Natural killer cell (primary cell): ENCODE results near the gene MEAK7. TPM values are rescaled to one million over a fixed set of nuclear protein-coding genes. Genes with fewer than 3 reads are reported as not detected.

ENCODE experiments used
- ATAC-seq, 3 donors: fragments of 150-1000 bp in 2 of 3; fragments of 200-7000 bp in 1 of 3; cut with Tn5 transposase; 1 replicate in 1 of 3; 2 replicates in 2 of 3; pipeline ENCODE4 v1.10.0; 2021; ENCODE audit warnings: mild to moderate bottlenecking in 2 of 3, moderate library complexity in 2 of 3
- DNase-seq, 2 donors: peaks; one replicate each; pipeline versions ENCODE4 v3.0.0 to v3.0.0-alpha.2; 2013 to 2021; ENCODE audit warnings: mixed read lengths in 1 of 2
- H3K27ac ChIP-seq: one replicate; pipeline ENCODE4 v1.5.1; 2013; ENCODE audit warnings: mild to moderate bottlenecking, low read length
- H3K27me3 ChIP-seq: one replicate; pipeline ENCODE4 v1.6.1; 2013; ENCODE audit warnings: low read length; ENCODE audit not compliant: control insufficient read depth, insufficient read depth
- H3K36me3 ChIP-seq: one replicate; pipeline ENCODE4 v1.6.1; 2013; ENCODE audit warnings: low read length; ENCODE audit not compliant: control insufficient read depth, insufficient read depth
- H3K4me1 ChIP-seq: one replicate; pipeline ENCODE4 v1.6.1; 2013; ENCODE audit warnings: low read length; ENCODE audit not compliant: control insufficient read depth, insufficient read depth
- H3K4me3 ChIP-seq: one replicate; pipeline ENCODE4 v1.5.1; 2013; ENCODE audit warnings: low read length
- H3K9me3 ChIP-seq: one replicate; pipeline ENCODE4 v1.6.1; 2013; ENCODE audit warnings: low read length; ENCODE audit not compliant: control insufficient read depth, insufficient read depth
- H3K27ac Mint-ChIP-seq, 2 donors: one replicate each; pipeline ENCODE4 v1.8.0; 2022; ENCODE audit warnings: mild to moderate bottlenecking in 2 of 2, mixed read lengths in 2 of 2, moderate library complexity in 1 of 2
- H3K27me3 Mint-ChIP-seq, 2 donors: one replicate each; pipeline ENCODE4 v1.8.0; 2022; ENCODE audit warnings: low read depth in 2 of 2, mixed read lengths in 2 of 2
- H3K36me3 Mint-ChIP-seq: one replicate; pipeline ENCODE4 v1.8.0; 2022; ENCODE audit warnings: mixed read lengths
- H3K4me1 Mint-ChIP-seq, 2 donors: one replicate each; pipeline ENCODE4 v1.8.0; 2022; ENCODE audit warnings: mixed read lengths in 2 of 2
- H3K4me3 Mint-ChIP-seq: one replicate; pipeline ENCODE4 v1.8.0; 2022; ENCODE audit warnings: mild to moderate bottlenecking, moderate library complexity, mixed read lengths
- H3K9me3 Mint-ChIP-seq, 2 donors: one replicate each; pipeline ENCODE4 v1.8.0; 2022; ENCODE audit warnings: mixed read lengths in 2 of 2
- CTCF ChIP-seq: fragments of 200-600 bp; IDR thresholded peaks from one replicate; pipeline ENCODE4 v1.8.0; 2022; ENCODE audit warnings: antibody characterized with exemption
- WGBS: methylation state at CpG from one replicate; pipeline ENCODE4 v1.1.7; 2013; ENCODE audit warnings: missing lambda C conversion rate; ENCODE audit not compliant: insufficient coverage; 5-methylcytosine and 5-hydroxymethylcytosine counted together
- intact Hi-C: fragments of 100-400 bp; cut with micrococcal nuclease; formaldehyde crosslinking; loops from one replicate; pipeline ENCODE4 v1.14.2; 2022
- total RNA-seq, 4 donors: library from RNA; stranded (reverse); fragments of 120-200 nt in 1 of 4; gene quantifications; one replicate each; pipeline versions ENCODE4 v1.2.3 to v1.2.4, GENCODE V29; 2013 to 2022

The MEAK7 gene
- total RNA-seq, 3 donors from 2014 or later (not counting 1 experiment from before 2014, with no cell fraction given): 4.8 to 8.5 (median 4.8) TPM

- peaks cover 5 to 27% of the 10 kb centered on the region in 2 donors for H3K4me1 Mint-ChIP-seq
- no peaks in the 10 kb centered on the region for H3K9me3 Mint-ChIP-seq
- Histone ChIP-seq H3K4me3 (no peak overlapping the region), H3K27me3 (no peaks in the 10 kb centered on the region), H3K27ac (no peak overlapping the region), H3K36me3 (peaks cover 2% of the 10 kb centered on the region), H3K9me3 (no peaks in the 10 kb centered on the region), H3K4me1 (peaks cover 33% of the 10 kb centered on the region)
- H3K27me3 Mint-ChIP-seq: no peaks in the 10 kb centered on the region
- intact Hi-C loops: no loop called here
- no peak overlapping the region for H3K27ac Mint-ChIP-seq
- WGBS: 89% methylated on average over 13 of the region's 13 CpGs
- ATAC-seq (no peak), DNase-seq (no peak)
- TF ChIP-seq CTCF: no peak
- no peaks in the 10 kb centered on the region for H3K36me3 Mint-ChIP-seq
- no peak overlapping the region for H3K4me3 Mint-ChIP-seq
These were observed 2.4 kb downstream of the MEAK7 start for GRCh38 chr16:84502075-84502474.

- Histone ChIP-seq H3K4me3 (no peak overlapping the region), H3K9me3 (no peaks in the 10 kb centered on the region), H3K36me3 (peaks cover 2% of the 10 kb centered on the region), H3K27ac (no peak overlapping the region), H3K27me3 (no peaks in the 10 kb centered on the region), H3K4me1 (peaks cover 25% of the 10 kb centered on the region)
- Mint-ChIP-seq H3K36me3 (no peaks in the 10 kb centered on the region), H3K9me3 (no peaks in the 10 kb centered on the region), H3K4me3 (no peak overlapping the region), H3K27ac (no peak overlapping the region), H3K4me1 (peaks cover 5 to 22% of the 10 kb centered on the region in 2 donors), H3K27me3 (no peaks in the 10 kb centered on the region)
- intact Hi-C loops: no loop called here
- no peak for TF ChIP-seq CTCF
- WGBS: 91% methylated on average over 12 of the region's 12 CpGs
- ATAC-seq (no peak), DNase-seq (no peak)
These were observed 3.3 kb downstream of the MEAK7 start for GRCh38 chr16:84501077-84501735.

GRCh38 chr16:84500531-84500930 is 3.9 kb downstream of the MEAK7 start:
- Histone ChIP-seq H3K36me3 (peaks cover 3% of the 10 kb centered on the region), H3K4me1 (peaks cover 18% of the 10 kb centered on the region), H3K4me3 (no peak overlapping the region), H3K27ac (no peak overlapping the region), H3K27me3 (no peaks in the 10 kb centered on the region), H3K9me3 (no peaks in the 10 kb centered on the region)
- Mint-ChIP-seq H3K4me3 (no peak overlapping the region), H3K4me1 (peaks cover 3 to 18% of the 10 kb centered on the region in 2 donors), H3K36me3 (no peaks in the 10 kb centered on the region), H3K27ac (no peak overlapping the region), H3K27me3 (no peaks in the 10 kb centered on the region), H3K9me3 (no peaks in the 10 kb centered on the region)
- TF ChIP-seq CTCF: no peak
- DNase-seq (no peak), ATAC-seq (no peak)
- intact Hi-C loops: no loop called here
- 94% methylated on average over 13 of the region's 13 CpGs for WGBS

GRCh38 chr16:84499638-84500037 is 4.8 kb downstream of the MEAK7 start:
- peaks cover 0 to 9% of the 10 kb centered on the region in 2 donors for H3K4me1 Mint-ChIP-seq
- Histone ChIP-seq H3K27me3 (no peaks in the 10 kb centered on the region), H3K27ac (no peak overlapping the region), H3K36me3 (peaks cover 5% of the 10 kb centered on the region), H3K4me1 (peaks cover 9% of the 10 kb centered on the region), H3K9me3 (no peaks in the 10 kb centered on the region), H3K4me3 (no peak overlapping the region)
- no peak for TF ChIP-seq CTCF
- no peak overlapping the region for H3K27ac Mint-ChIP-seq
- peaks cover 2% of the 10 kb centered on the region for H3K36me3 Mint-ChIP-seq
- WGBS: 95% methylated on average over 15 of the region's 15 CpGs
- H3K9me3 Mint-ChIP-seq: no peaks in the 10 kb centered on the region
- DNase-seq (no peak), ATAC-seq (no peak)
- intact Hi-C loops: no loop called here
- no peaks in the 10 kb centered on the region for H3K27me3 Mint-ChIP-seq
- no peak overlapping the region for H3K4me3 Mint-ChIP-seq
